Lower leg skin (tissue), 3 donors: ENCODE measurements around the gene C16orf96.

ENCODE experiments used
- CTCF ChIP-seq, 3 donors: fragments of 450-650 bp; IDR thresholded peaks; one replicate each; pipeline ENCODE4 v1.5.1; 2016; ENCODE audit warnings: antibody characterized with exemption in 3 of 3, mild to moderate bottlenecking in 3 of 3, moderate library complexity in 2 of 3
- POLR2A ChIP-seq, 2 donors: fragments of 450-650 bp; IDR thresholded peaks; one replicate each; pipeline ENCODE4 v1.6.1; 2016 to 2017; ENCODE audit warnings: antibody characterized with exemption in 2 of 2, mild to moderate bottlenecking in 1 of 2, moderate library complexity in 1 of 2

- no peak for TF ChIP-seq CTCF (IDR thresholded peaks at IDR 0.05)
- TF ChIP-seq POLR2A (IDR thresholded peaks at IDR 0.05) = no peak
These were observed 27.8 kb downstream of the C16orf96 start for GRCh38 chr16:4583906-4584305.
